Measurements from ENCODE around the gene NUDT14.

DNA sequence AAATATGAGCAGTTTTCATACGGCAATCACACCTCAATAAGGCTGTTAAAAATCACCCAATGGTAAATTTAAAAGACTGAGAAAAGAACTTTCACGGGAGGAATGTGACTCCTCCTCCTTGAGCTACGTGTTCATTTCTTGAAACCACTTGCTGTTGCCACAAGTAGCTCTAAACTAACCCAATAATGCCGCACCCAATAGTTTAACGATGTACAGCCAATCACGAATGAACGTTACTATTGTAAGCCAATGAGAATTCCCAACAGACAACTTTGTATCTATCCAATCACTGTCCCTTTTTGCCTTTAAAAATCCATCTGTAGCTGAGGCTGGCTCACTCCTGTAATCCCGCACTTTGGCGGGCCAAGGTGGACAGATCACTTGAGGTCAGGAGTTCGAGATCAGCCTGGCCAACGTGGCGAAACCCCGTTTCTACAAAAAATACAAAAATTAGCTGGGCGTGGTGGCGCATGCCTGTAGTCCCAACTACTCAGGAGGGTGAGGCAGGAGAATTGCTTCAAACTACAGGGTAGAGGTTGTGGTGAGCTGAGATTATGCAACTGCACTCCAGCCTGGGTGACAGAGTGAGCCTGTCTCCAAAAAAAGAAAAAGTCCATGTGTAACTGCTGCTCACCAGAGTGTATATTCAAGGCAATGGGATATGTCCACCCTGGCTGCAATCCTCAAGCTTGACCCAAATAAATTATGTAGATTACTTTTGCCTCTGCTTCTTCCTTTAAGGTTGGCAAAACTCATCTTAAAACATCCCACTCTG lies 42.8 kb upstream of the NUDT14 start:
- TF ChIP-seq, protein P1, sequence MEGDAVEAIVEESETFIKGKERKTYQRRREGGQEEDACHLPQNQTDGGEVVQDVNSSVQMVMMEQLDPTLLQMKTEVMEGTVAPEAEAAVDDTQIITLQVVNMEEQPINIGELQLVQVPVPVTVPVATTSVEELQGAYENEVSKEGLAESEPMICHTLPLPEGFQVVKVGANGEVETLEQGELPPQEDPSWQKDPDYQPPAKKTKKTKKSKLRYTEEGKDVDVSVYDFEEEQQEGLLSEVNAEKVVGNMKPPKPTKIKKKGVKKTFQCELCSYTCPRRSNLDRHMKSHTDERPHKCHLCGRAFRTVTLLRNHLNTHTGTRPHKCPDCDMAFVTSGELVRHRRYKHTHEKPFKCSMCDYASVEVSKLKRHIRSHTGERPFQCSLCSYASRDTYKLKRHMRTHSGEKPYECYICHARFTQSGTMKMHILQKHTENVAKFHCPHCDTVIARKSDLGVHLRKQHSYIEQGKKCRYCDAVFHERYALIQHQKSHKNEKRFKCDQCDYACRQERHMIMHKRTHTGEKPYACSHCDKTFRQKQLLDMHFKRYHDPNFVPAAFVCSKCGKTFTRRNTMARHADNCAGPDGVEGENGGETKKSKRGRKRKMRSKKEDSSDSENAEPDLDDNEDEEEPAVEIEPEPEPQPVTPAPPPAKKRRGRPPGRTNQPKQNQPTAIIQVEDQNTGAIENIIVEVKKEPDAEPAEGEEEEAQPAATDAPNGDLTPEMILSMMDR (IDR thresholded peaks at IDR 0.05), result no peak
- TF ChIP-seq POLR2A (IDR thresholded peaks at IDR 0.05), result no peak
